Activated CD8-positive, alpha-beta memory T cell treated with anti-CD3 and anti-CD28 coated beads, Interleukin-2, amount 10 ng/mL, durations not matched to agents 7 days and 5 days (primary cell): ENCODE data around the gene PIK3IP1. TPM values are rescaled to one million over a fixed set of nuclear protein-coding genes. Genes with fewer than 3 reads are reported as not detected.
A peak's percentile ranks its signal among the peaks of the same experiment; 100 is the strongest.

Source experiments
- ATAC-seq: fragments of 150-1000 bp; cut with Tn5 transposase; one replicate; pipeline ENCODE4 v1.10.0; 2021; ENCODE audit warnings: moderate library complexity
- CTCF ChIA-PET: fragments of 350-600 bp; sonication (Branson Sonifier 250); formaldehyde crosslinking; loops from one replicate; lab custom pipeline; 2021; ENCODE audit warnings: antibody characterized with exemption; lab: Charles Lee
- DNase-seq: peaks from one replicate; pipeline ENCODE4 v3.0.0-alpha.2; 2020
- H3K27ac Mint-ChIP-seq: one replicate; pipeline ENCODE4 v1.8.0; 2021; ENCODE audit warnings: mild to moderate bottlenecking, mixed read lengths
- H3K27me3 Mint-ChIP-seq: one replicate; pipeline ENCODE4 v1.8.0; 2021; ENCODE audit warnings: mixed read lengths
- H3K36me3 Mint-ChIP-seq: one replicate; pipeline ENCODE4 v1.8.0; 2021; ENCODE audit warnings: mild to moderate bottlenecking, mixed read lengths
- H3K4me1 Mint-ChIP-seq: one replicate; pipeline ENCODE4 v1.8.0; 2021; ENCODE audit warnings: mixed read lengths
- H3K4me3 Mint-ChIP-seq: one replicate; pipeline ENCODE4 v1.8.0; 2021; ENCODE audit warnings: mild to moderate bottlenecking, moderate library complexity, mixed read lengths
- H3K9me3 Mint-ChIP-seq: one replicate; pipeline ENCODE4 v1.8.0; 2022; ENCODE audit warnings: low read depth, mixed read lengths
- total RNA-seq, 2 experiments: library from RNA; stranded (reverse); gene quantifications; one replicate each; pipeline ENCODE4 v1.2.3, GENCODE V29; 2021

Gene PIK3IP1, protein sequence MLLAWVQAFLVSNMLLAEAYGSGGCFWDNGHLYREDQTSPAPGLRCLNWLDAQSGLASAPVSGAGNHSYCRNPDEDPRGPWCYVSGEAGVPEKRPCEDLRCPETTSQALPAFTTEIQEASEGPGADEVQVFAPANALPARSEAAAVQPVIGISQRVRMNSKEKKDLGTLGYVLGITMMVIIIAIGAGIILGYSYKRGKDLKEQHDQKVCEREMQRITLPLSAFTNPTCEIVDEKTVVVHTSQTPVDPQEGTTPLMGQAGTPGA
- 10 to 100 TPM; 11.0 to 15.7 TPM for total RNA-seq

DNA sequence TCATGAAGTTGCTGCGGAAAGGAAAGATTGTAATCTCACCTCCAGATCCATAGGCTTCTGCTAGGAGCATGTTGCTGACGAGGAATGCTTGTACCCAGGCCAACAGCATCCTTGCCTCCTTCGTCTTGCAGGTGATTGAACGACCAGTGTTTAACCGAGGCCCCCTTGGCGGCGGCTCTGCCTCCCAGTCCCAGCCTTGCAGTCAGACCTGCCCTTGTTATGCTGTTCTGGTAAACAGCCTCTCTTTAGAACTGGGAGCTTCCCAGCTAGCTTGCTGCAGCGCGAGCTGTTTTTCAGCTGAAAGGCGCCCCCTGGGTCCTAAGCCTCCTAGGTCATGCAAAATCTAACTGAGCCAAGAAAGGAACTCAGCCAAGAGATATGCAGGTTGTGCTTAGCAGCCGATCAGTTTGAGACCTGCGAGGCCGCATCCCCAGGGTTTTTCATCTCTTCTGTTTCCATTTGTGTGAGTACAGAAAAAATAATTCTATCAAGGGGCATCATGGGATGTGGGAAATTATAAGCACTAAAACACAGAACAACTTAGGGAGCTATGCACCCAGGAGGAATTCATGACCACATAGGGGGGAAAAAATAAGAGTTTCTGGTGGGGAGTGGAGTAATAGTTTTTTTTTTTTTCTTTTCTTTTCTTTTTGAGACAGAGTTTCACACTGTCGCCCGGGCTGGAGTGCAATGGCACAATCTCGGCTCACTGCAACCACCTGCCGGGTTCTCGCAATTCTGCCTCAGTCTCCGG, at the start of gene PIK3IP1:
Gene PIK3IP1, minus strand, starts transcription at position 253 of the 754 bp plus-strand sequence. Its CDS starts 144 bp downstream, at position 109.
- H3K9me3 Mint-ChIP-seq = no peaks in the 10 kb centered on the region
- DNase-seq = peak; percentile 91
- ATAC-seq = peak; percentile 55
- CTCF ChIA-PET = interaction anchor here (0.7 to 7.2 kb wide), 17 partner anchors 9 to 847 kb away, joined by 3 to 51 read pairs (median 4); partner anchors contain the start of gene LIMK2
- peaks cover 1% of the 10 kb centered on the region for H3K36me3 Mint-ChIP-seq
- H3K4me1 Mint-ChIP-seq = peaks cover 74% of the 10 kb centered on the region
- H3K4me3 Mint-ChIP-seq = peak within 1 kb of the TSS; percentile 97
- H3K27me3 Mint-ChIP-seq = no peaks in the 10 kb centered on the region
- peak within 1 kb of the TSS; percentile 86 for H3K27ac Mint-ChIP-seq

DNA sequence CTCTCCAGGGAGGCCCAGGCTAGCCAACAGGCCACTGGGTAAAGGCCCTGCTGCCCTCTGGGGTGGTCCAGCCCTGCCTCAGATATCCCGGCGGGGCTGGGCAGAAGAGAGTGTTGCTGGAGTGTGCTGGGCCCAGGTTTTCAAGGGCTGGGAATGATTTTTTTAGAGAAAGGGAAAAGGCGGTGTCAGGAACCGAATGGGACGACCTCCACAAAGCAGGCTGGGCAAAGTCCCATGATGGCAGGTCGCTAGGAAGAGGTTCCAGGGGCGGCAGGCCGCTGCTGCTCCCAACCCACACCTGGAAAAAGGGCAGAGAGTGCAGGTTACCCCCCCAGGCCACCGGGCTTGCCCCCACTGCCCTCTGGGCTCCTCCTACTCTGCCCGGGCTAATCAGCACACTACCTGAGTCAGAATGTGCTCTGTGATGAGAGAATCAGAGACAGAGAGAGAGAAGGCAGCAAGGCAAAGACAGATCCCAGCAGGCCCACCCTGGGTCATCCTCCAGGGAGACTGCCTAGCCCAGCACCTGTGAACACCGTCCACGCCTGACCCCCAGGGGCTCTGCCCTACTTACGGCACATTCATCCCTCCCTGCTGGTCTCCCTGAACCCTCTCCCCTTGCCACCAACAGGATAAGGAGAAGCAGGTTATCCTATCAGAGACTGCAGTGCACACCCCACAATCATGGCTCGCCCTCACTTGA, 49.2 kb upstream of the PIK3IP1 start:
- H3K36me3 Mint-ChIP-seq = peaks cover 28% of the 10 kb centered on the region
- no peaks in the 10 kb centered on the region for H3K9me3 Mint-ChIP-seq
- peaks cover 62% of the 10 kb centered on the region for H3K4me1 Mint-ChIP-seq
- CTCF ChIA-PET = no interaction called here
- ATAC-seq = no peak
- no peak for DNase-seq
- no peaks in the 10 kb centered on the region for H3K27me3 Mint-ChIP-seq
- H3K4me3 Mint-ChIP-seq = no peak overlapping the region
- peak overlapping the region; percentile 35 for H3K27ac Mint-ChIP-seq

DNA sequence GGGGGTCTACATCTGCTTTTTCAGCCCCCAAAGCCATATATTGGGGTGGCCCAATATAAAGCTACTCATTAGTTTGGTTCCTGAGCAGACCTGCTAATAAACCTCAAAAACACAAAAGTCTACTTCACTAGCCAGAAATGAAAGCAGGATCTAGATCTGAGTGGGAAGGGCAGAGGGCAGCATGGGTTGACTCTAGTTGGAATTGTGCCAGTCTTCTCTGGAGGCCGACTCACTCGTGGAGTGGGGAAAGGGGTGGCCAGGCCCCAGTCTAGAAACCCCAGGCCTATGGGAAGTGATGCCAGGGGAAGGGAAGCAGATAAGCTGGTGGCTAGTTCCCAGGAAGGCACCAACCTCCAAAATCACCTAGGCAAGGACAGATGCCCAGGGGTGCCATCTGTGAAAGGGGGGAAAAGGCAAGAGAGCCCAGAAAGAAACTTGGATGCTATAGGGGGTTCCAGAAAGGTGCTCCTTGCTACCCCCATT, 48.5 kb upstream of the PIK3IP1 start:
- DNase-seq (no peak), ATAC-seq (no peak)
- Mint-ChIP-seq H3K4me3 (no peak overlapping the region), H3K36me3 (peaks cover 28% of the 10 kb centered on the region), H3K27me3 (no peaks in the 10 kb centered on the region), H3K9me3 (no peaks in the 10 kb centered on the region), H3K27ac (peak overlapping the region; percentile 41), H3K4me1 (peaks cover 62% of the 10 kb centered on the region)
- CTCF ChIA-PET = interaction anchor here (1.6 kb wide), 1 partner anchor 28 kb away, joined by 5 read pairs; no protein-coding TSS in a partner anchor

DNA sequence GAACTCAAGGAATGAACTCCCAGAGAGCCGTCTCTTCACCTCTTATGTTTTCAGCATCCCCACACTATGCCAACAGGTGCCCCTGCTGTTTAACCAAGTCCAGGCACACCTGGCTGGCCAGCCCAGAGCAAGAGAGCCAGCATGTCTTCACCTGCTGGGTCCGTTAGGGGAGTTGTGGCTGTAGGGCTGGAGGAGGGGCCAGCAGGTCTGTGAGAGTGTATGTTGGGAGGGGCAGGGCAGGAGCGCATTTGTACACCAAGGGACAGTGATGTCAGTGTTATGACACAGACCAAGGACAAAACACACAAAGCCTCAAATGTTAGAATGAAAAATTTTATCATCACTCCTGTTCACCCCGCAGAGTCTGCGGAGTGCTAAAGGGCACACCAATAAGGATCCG, 48.1 kb upstream of the PIK3IP1 start:
- no peaks in the 10 kb centered on the region for H3K27me3 Mint-ChIP-seq
- DNase-seq (no peak), ATAC-seq (no peak)
- no peaks in the 10 kb centered on the region for H3K9me3 Mint-ChIP-seq
- H3K4me1 Mint-ChIP-seq = peaks cover 62% of the 10 kb centered on the region
- no peak overlapping the region for H3K27ac Mint-ChIP-seq
- H3K4me3 Mint-ChIP-seq = no peak overlapping the region
- CTCF ChIA-PET = interaction anchor here (1.6 kb wide), 1 partner anchor 27 kb away, joined by 5 read pairs; no protein-coding TSS in a partner anchor
- H3K36me3 Mint-ChIP-seq = peaks cover 28% of the 10 kb centered on the region

DNA sequence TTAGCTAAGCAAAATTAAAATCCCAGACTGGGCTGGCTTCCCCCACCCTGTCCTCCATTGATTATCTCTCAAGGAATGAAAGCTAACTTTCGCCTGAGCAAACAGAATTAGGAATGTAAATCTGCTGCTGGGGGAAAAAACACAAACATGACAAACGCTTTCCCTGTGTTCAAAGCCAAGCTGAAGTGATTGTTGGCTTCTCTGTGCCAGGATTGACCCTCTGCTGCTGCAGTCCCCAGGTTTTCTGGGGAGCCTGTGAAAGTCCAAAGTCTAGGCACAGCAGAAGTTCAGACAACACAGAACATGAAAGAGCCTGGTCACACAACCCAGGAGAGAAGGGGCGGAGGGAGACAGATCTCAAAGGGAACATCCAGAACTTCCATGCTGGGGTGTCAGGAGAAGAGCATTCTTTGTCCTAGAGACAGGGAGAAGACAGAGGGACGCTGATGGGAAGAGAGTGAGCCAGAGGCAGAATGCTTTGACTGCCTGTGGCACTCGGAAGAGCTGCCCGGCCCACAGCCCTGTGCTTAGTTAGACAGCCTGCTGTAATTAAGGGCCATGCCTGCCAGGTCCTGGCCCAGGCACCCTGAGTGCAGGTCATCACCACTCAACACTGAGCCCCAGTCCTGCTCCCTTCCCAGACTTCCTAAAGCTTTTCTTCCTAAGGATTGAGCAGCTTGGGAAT, 47.0 kb upstream of the PIK3IP1 start:
- peaks cover 55% of the 10 kb centered on the region for H3K4me1 Mint-ChIP-seq
- H3K4me3 Mint-ChIP-seq = no peak overlapping the region
- ATAC-seq (no peak), DNase-seq (no peak)
- peak overlapping the region; percentile 9 for H3K27ac Mint-ChIP-seq
- H3K27me3 Mint-ChIP-seq = no peaks in the 10 kb centered on the region
- CTCF ChIA-PET = interaction anchor here (0.9 to 1.6 kb wide), 3 partner anchors 9 to 26 kb away, joined by 3 to 5 read pairs (median 3); no protein-coding TSS in a partner anchor
- H3K9me3 Mint-ChIP-seq = no peaks in the 10 kb centered on the region
- H3K36me3 Mint-ChIP-seq = peaks cover 21% of the 10 kb centered on the region

DNA sequence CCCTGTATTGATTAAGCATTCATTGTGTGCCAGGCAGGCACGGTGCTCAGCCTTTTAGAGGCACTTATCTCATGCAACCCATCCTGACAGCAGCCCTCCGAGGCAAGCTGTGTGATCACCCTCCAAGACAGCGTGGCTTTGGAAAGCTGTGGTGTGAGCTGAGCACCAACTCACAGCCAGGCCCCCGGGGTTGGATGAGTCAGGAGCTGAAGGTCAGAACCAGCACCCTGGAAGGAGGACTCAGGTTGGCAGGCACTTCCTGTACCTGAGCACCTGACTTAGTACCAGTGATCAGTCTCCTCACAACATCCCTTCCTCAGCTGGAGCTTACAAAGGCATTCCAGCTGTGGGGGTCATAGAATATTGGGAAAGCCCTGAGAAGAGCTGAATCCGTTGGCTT, 44.9 kb upstream of the PIK3IP1 start:
- no peak for ATAC-seq
- peak; percentile 43 for DNase-seq
- Mint-ChIP-seq H3K27me3 (no peaks in the 10 kb centered on the region), H3K4me3 (no peak overlapping the region), H3K36me3 (peaks cover 20% of the 10 kb centered on the region), H3K27ac (no peak overlapping the region), H3K9me3 (no peaks in the 10 kb centered on the region), H3K4me1 (peaks cover 34% of the 10 kb centered on the region)
- CTCF ChIA-PET = interaction anchor here (0.8 to 2.1 kb wide), 5 partner anchors 8 to 41 kb away, joined by 3 to 7 read pairs (median 4); partner anchors contain the start of gene PATZ1

DNA sequence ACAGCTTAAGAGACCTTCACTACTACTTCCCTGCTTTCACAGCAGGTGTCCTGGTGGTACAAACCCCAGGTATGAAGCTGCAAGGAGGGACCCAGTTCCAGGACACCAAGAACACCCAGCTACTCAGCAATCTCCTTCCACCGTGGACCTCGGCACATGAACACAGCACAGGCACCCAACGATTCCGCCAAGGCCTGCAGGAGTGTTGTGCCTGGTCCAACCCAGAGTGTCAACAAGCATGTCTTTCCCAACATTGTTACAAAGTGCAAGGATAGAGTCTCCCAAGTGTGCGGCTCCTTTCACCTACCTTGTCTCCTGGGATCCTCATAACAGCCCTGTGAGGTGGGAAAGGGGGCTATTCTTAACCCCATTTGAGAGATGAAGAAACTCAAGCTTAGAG, 42.0 kb upstream of the PIK3IP1 start:
- Mint-ChIP-seq H3K4me3 (no peak overlapping the region), H3K9me3 (no peaks in the 10 kb centered on the region), H3K27me3 (no peaks in the 10 kb centered on the region), H3K27ac (no peak overlapping the region), H3K4me1 (peaks cover 31% of the 10 kb centered on the region), H3K36me3 (peaks cover 22% of the 10 kb centered on the region)
- CTCF ChIA-PET = interaction anchor here (4.7 kb wide), 1 partner anchor 21 kb away, joined by 16 read pairs; no protein-coding TSS in a partner anchor
- ATAC-seq = no peak
- no peak for DNase-seq

DNA sequence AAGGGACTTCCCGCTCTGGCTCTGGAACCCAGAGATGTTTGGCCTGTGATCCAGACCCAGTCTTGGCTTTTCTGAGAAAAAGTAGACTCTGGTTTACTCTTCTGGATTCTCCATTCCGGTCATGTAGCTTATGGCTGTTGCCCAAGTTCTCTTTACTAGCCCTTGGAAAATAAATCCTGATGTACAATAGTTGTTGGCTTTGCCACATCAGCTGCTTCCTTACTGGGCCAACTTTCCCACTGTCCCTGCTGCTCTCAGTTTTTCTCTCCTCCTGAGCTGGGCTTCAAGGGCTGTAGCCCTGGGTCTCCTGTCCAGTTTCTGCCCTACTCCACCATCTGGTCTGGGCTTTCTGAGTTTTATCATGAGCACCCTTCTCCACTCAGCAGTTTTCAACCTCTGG, 41.4 kb upstream of the PIK3IP1 start:
- no peak for DNase-seq
- CTCF ChIA-PET = interaction anchor here (4.7 kb wide), 1 partner anchor 20 kb away, joined by 16 read pairs; no protein-coding TSS in a partner anchor
- no peaks in the 10 kb centered on the region for H3K27me3 Mint-ChIP-seq
- H3K27ac Mint-ChIP-seq = no peak overlapping the region
- peaks cover 29% of the 10 kb centered on the region for H3K4me1 Mint-ChIP-seq
- no peak for ATAC-seq
- H3K36me3 Mint-ChIP-seq = peaks cover 25% of the 10 kb centered on the region
- no peaks in the 10 kb centered on the region for H3K9me3 Mint-ChIP-seq
- H3K4me3 Mint-ChIP-seq = no peak overlapping the region

DNA sequence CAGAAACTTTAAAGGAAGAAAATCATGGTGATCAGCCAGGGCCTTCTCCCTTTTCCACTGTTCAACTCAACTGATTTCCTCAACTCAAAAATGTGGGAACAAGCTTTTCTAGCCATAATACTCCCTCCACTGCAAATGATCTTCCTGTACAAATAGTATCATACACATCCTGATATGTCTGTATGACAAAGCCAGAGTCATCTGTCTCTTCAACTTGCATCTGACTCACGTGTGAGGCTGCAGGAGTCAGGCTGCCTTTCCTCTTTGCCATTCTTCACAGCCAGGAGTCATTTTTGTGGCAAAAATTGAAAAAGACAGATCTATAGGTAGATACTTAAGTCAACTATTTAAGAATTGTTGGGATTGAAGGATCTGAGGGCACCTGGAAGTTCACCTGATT, 40.6 kb upstream of the PIK3IP1 start:
- H3K27me3 Mint-ChIP-seq = no peaks in the 10 kb centered on the region
- H3K27ac Mint-ChIP-seq = no peak overlapping the region
- peaks cover 29% of the 10 kb centered on the region for H3K36me3 Mint-ChIP-seq
- DNase-seq (no peak), ATAC-seq (no peak)
- H3K4me3 Mint-ChIP-seq = no peak overlapping the region
- no peaks in the 10 kb centered on the region for H3K9me3 Mint-ChIP-seq
- CTCF ChIA-PET = interaction anchor here (4.7 kb wide), 1 partner anchor 19 kb away, joined by 16 read pairs; no protein-coding TSS in a partner anchor
- peaks cover 24% of the 10 kb centered on the region for H3K4me1 Mint-ChIP-seq

DNA sequence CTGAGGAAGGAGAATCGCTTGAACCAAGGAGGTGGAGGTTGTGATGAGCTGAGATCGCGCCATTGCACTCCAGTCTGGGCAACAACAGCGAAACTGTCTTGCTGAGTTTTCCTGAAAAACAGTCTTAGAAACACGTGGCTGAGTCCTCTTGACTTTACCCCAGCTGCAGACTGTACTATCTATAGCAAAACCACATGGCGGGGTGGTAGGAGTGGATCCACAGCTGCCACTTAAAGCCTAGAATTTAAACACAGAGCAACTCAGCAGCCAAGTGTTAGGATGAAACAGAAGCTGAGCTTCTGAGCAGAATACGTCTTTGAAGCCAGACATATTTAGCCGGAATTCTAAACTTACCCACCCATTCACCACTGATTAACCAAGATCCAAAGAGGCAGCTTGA, 39.7 kb upstream of the PIK3IP1 start:
- H3K27ac Mint-ChIP-seq = no peak overlapping the region
- H3K9me3 Mint-ChIP-seq = no peaks in the 10 kb centered on the region
- CTCF ChIA-PET = interaction anchor here (4.7 kb wide), 1 partner anchor 19 kb away, joined by 16 read pairs; no protein-coding TSS in a partner anchor
- no peak overlapping the region for H3K4me3 Mint-ChIP-seq
- ATAC-seq (no peak), DNase-seq (no peak)
- H3K36me3 Mint-ChIP-seq = peaks cover 30% of the 10 kb centered on the region
- no peaks in the 10 kb centered on the region for H3K27me3 Mint-ChIP-seq
- peaks cover 18% of the 10 kb centered on the region for H3K4me1 Mint-ChIP-seq

DNA sequence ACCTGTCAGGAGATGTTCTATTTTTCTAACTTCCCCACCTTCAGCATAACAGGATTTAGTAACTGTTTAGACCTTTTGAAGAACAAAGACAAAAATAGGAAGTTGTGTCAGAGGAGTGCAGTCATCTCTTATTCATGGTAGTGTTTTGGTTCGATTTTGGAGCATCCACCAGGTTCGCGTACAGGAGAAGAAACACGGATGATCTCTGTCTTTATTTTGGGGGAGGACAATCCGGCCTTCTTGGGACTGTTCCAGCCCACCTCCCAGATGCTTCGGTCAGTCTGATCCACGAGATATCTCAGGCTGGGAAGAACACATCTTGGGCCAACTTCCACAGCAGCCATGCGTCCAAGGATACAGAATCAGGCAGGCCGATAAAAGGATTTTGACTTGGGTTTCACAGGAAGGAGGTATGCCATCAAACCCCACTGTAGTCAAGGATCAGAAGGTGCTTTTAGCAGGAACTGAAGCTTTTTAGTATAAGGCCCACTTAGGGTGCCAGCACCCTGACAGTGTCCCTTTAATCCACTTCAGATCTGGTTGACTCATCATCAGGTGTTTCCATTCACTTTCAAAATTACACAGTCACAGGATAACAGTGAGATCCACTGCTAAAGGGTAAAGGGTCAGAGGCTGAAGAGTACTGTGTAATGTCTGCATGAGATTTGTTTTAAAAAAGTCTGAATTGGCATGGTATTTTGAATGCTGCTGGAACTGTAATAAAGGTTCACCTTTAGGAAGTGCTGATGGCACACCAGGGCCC, 37.3 kb upstream of the PIK3IP1 start:
- Mint-ChIP-seq H3K27ac (peak overlapping the region; percentile 45), H3K4me1 (peaks cover 18% of the 10 kb centered on the region), H3K9me3 (no peaks in the 10 kb centered on the region), H3K27me3 (no peaks in the 10 kb centered on the region), H3K4me3 (no peak overlapping the region), H3K36me3 (peaks cover 40% of the 10 kb centered on the region)
- peak; percentile 70 for ATAC-seq
- no peak for DNase-seq
- CTCF ChIA-PET = no interaction called here

DNA sequence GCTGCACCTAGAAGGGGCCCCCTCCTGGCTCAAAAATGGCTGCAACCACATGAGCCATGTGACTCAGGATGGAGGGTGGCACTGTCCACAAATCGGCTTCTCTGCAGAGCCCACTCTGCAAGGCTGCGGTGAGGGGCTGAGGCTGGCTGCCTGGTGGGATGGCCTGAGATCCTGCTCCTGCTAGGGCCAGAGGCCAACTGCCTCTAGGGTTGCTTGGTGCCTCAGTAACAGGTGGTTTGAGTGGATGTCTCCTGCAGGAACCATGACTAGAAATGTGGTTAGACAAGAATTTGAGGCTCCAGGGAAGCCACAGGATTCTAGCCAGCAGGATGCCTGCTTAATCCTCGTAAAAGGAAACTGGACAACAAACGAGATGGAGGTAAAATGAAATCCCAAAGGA, 36.7 kb upstream of the PIK3IP1 start:
- CTCF ChIA-PET = no interaction called here
- H3K9me3 Mint-ChIP-seq = no peaks in the 10 kb centered on the region
- peaks cover 19% of the 10 kb centered on the region for H3K4me1 Mint-ChIP-seq

More for the DNA sequence above, 36.7 kb upstream of the PIK3IP1 start:
- Mint-ChIP-seq H3K27me3 (no peaks in the 10 kb centered on the region), H3K27ac (no peak overlapping the region), H3K4me3 (no peak overlapping the region), H3K36me3 (peaks cover 40% of the 10 kb centered on the region)
- no peak for DNase-seq
- ATAC-seq = no peak
